OCI-LY3 (cell line): Measurements from ENCODE around the gene OR2M3.

Experiments used
- H2AFZ ChIP-seq: fragments of 200-600, 300-600 bp; shearing (Covaris generic); 2 replicates; pipeline ENCODE4 v1.6.0; 2014; ENCODE audit warnings: antibody characterized with exemption, low read depth, low read length
- H3K27ac ChIP-seq: fragments of 200-600, 300-600 bp; sonication (generic); 2 replicates; pipeline ENCODE4 v1.5.1; 2014; ENCODE audit warnings: mild to moderate bottlenecking, low read length, moderate library complexity, mixed read lengths
- H3K27me3 ChIP-seq: fragments of 200-600, 300-600 bp; sonication (generic); 2 replicates; pipeline ENCODE4 v1.6.1; 2014; ENCODE audit warnings: low read depth, low read length, mixed read lengths
- H3K36me3 ChIP-seq: fragments of 200-600, 300-600 bp; sonication (generic); replicated peaks from 2 replicates; pipeline ENCODE3; 2014; ENCODE audit warnings: low read depth, low read length, mixed read lengths
- H3K4me1 ChIP-seq: fragments of 300-600, 200-600 bp; sonication (generic); 2 replicates; pipeline ENCODE4 v1.6.1; 2014; ENCODE audit warnings: low read length, mixed read lengths
- H3K4me2 ChIP-seq: fragments of 200-600, 300-600 bp; sonication (generic); 2 replicates; pipeline ENCODE4 v1.6.1; 2014; ENCODE audit warnings: low read length, mixed read lengths
- H3K4me3 ChIP-seq: fragments of 300-600, 200-600 bp; sonication (generic); 2 replicates; pipeline ENCODE4 v1.5.1; 2014; ENCODE audit warnings: antibody characterized with exemption, mild to moderate bottlenecking, low read length, moderate library complexity
- H3K79me2 ChIP-seq: fragments of 300-600, 200-600 bp; shearing (Covaris generic); 2 replicates; pipeline ENCODE4 v1.6.1; 2014; ENCODE audit warnings: mild to moderate bottlenecking, low read length, mixed read lengths
- H3K9ac ChIP-seq: fragments of 300-600, 200-600 bp; shearing (Covaris generic); 2 replicates; pipeline ENCODE4 v1.6.0; 2014; ENCODE audit warnings: mild to moderate bottlenecking, low read length, moderate library complexity
- H3K9me3 ChIP-seq: fragments of 200-600, 300-600 bp; shearing (Covaris generic); 2 replicates; pipeline ENCODE4 v1.6.1; 2014; ENCODE audit warnings: low read length, mixed read lengths; ENCODE audit not compliant: insufficient read depth
- H4K20me1 ChIP-seq: fragments of 200-600, 300-600 bp; sonication (generic); 2 replicates; pipeline ENCODE4 v1.6.1; 2016; ENCODE audit warnings: low read length, mixed read lengths; ENCODE audit not compliant: insufficient read depth
- EZH2phosphoT487 ChIP-seq: fragments of 200-600 bp; shearing (Covaris generic); IDR thresholded peaks from 2 replicates; pipeline ENCODE4 v1.6.1; 2018; ENCODE audit warnings: antibody characterized with exemption, mixed run types, low read depth
- TF ChIP-seq, protein P1 (sequence below): fragments of 200-600, 300-600 bp; sonication (generic); IDR thresholded peaks from 2 replicates; pipeline ENCODE4 v1.5.1; 2014; ENCODE audit warnings: antibody characterized with exemption, low read length, low read depth

OR2M3 gene

GRCh38 chr1:248164031-248164430 lies 33.0 kb upstream of the OR2M3 start:
- Histone ChIP-seq H3K27me3 (no peaks in the 10 kb centered on the region), H3K4me3 (no peak overlapping the region), H3K9ac (no peak overlapping the region), H3K9me3 (no peaks in the 10 kb centered on the region), H3K27ac (no peak overlapping the region), H4K20me1 (no peaks in the 10 kb centered on the region), H3K4me1 (no peaks in the 10 kb centered on the region), H2AFZ (no peak overlapping the region), H3K79me2 (no peaks in the 10 kb centered on the region), H3K4me2 (no peak overlapping the region), H3K36me3 (no peaks in the 10 kb centered on the region)
- TF ChIP-seq, protein P1, sequence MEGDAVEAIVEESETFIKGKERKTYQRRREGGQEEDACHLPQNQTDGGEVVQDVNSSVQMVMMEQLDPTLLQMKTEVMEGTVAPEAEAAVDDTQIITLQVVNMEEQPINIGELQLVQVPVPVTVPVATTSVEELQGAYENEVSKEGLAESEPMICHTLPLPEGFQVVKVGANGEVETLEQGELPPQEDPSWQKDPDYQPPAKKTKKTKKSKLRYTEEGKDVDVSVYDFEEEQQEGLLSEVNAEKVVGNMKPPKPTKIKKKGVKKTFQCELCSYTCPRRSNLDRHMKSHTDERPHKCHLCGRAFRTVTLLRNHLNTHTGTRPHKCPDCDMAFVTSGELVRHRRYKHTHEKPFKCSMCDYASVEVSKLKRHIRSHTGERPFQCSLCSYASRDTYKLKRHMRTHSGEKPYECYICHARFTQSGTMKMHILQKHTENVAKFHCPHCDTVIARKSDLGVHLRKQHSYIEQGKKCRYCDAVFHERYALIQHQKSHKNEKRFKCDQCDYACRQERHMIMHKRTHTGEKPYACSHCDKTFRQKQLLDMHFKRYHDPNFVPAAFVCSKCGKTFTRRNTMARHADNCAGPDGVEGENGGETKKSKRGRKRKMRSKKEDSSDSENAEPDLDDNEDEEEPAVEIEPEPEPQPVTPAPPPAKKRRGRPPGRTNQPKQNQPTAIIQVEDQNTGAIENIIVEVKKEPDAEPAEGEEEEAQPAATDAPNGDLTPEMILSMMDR: no peak
- no peak for TF ChIP-seq EZH2phosphoT487

GRCh38 chr1:248165186-248165585 lies 31.9 kb upstream of the OR2M3 start:
- no peak overlapping the region for H3K27ac ChIP-seq
- no peak overlapping the region for H3K4me2 ChIP-seq
- H3K27me3 ChIP-seq: no peaks in the 10 kb centered on the region
- H3K9me3 ChIP-seq: no peaks in the 10 kb centered on the region
- H3K4me3 ChIP-seq: no peak overlapping the region
- no peak overlapping the region for H3K9ac ChIP-seq
- H2AFZ ChIP-seq: no peak overlapping the region
- no peaks in the 10 kb centered on the region for H3K79me2 ChIP-seq
- H3K4me1 ChIP-seq: no peaks in the 10 kb centered on the region
- TF ChIP-seq, protein P1: no peak
- TF ChIP-seq EZH2phosphoT487: no peak
- no peaks in the 10 kb centered on the region for H4K20me1 ChIP-seq
- H3K36me3 ChIP-seq: no peaks in the 10 kb centered on the region

- no peaks in the 10 kb centered on the region for H3K4me1 ChIP-seq
- H3K27ac ChIP-seq: no peak within 1 kb of the TSS
- H3K4me2 ChIP-seq: no peak within 1 kb of the TSS
- no peak within 1 kb of the TSS for H3K4me3 ChIP-seq
- TF ChIP-seq, protein P1: no peak
- TF ChIP-seq EZH2phosphoT487: no peak
- no peak within 1 kb of the TSS for H2AFZ ChIP-seq
- no peaks in the 10 kb centered on the region for H3K79me2 ChIP-seq
- no peaks in the 10 kb centered on the region for H3K9me3 ChIP-seq
- no peaks in the 10 kb centered on the region for H3K27me3 ChIP-seq
- no peaks in the 10 kb centered on the region for H3K36me3 ChIP-seq
- H3K9ac ChIP-seq: no peak within 1 kb of the TSS
- H4K20me1 ChIP-seq: no peaks in the 10 kb centered on the region
Observed at GRCh38 chr1:248174521-248174920, 22.5 kb upstream of the OR2M3 start, which contains the start of gene OR2M2. TSS of gene OR2M2 (plus strand) at chr1:248174821. CDS start at chr1:248179986, 5,165 bp downstream.

DNA sequence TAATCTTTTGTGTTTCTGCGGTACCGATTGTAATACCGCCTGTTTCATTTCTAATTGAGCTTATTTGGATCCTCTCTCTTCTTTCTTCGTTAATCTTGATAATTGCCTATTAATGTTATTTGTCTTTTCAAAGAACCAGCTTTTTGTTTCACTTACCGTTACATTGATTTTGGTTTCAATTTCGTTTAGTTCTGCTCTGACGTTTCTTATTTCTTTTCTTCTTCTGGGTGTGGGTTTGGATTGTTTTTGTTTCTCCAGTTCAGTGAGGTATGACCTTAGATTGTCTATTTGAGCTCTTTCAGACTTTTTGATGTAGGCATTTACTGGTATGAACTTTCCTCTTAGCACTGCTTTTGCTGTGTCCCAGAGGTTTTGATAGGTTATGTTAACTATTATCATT lies 13.1 kb upstream of the OR2M3 start:
- Histone ChIP-seq H3K36me3 (no peaks in the 10 kb centered on the region), H4K20me1 (no peaks in the 10 kb centered on the region), H3K4me1 (no peaks in the 10 kb centered on the region), H3K9me3 (no peaks in the 10 kb centered on the region), H3K4me3 (no peak overlapping the region), H3K27me3 (no peaks in the 10 kb centered on the region), H3K4me2 (no peak overlapping the region), H3K9ac (no peak overlapping the region), H3K79me2 (no peaks in the 10 kb centered on the region), H3K27ac (no peak overlapping the region), H2AFZ (no peak overlapping the region)
- TF ChIP-seq, protein P1: no peak
- no peak for TF ChIP-seq EZH2phosphoT487
